Measurements from ENCODE around the gene RGS16.
A peak's percentile ranks its signal among the peaks of the same experiment; 100 is the strongest.

Gene RGS16

GRCh38 chr1:182603646-182604174, 479 bp downstream of the RGS16 start:
- DNase-seq, result peak; percentile 94

GRCh38 chr1:182602935-182603645, 1.1 kb downstream of the RGS16 start:
- DNase-seq, result no peak

GRCh38 chr1:182601913-182602312, 2.3 kb downstream of the RGS16 start:
- DNase-seq, result no peak

GRCh38 chr1:182601416-182601786, 2.8 kb downstream of the RGS16 start:
- DNase-seq, result peak; percentile 95

- DNase-seq, result no peak
These were observed 3.3 kb downstream of the RGS16 start for GRCh38 chr1:182600745-182601415.

- no peak for DNase-seq
These were observed 4.0 kb downstream of the RGS16 start for GRCh38 chr1:182600036-182600713.

GRCh38 chr1:182599339-182599738, 4.8 kb downstream of the RGS16 start:
- no peak for DNase-seq

GRCh38 chr1:182598296-182598695, 5.9 kb downstream of the RGS16 start:
- DNase-seq, result no peak

- no peak for DNase-seq
These were observed 7.3 kb downstream of the RGS16 start for GRCh38 chr1:182596934-182597333.

- peak; percentile 75 for DNase-seq
These were observed 8.4 kb downstream of the RGS16 start for GRCh38 chr1:182595641-182596240.

- no peak for DNase-seq
These were observed 14.3 kb downstream of the RGS16 start for GRCh38 chr1:182589931-182590330.

GRCh38 chr1:182589520-182589919, 14.7 kb downstream of the RGS16 start:
- no peak for DNase-seq

GRCh38 chr1:182588500-182589396, 15.4 kb downstream of the RGS16 start, which contains the start of gene RNASEL:
Gene RNASEL, minus strand, starts transcription at chr1:182589256. Its CDS starts 2,450 bp downstream, at chr1:182586806.
- DNase-seq, result peak; percentile 47

GRCh38 chr1:182587666-182588499, 16.3 kb downstream of the RGS16 start:
- DNase-seq, result no peak

GRCh38 chr1:182587093-182587492, 17.1 kb downstream of the RGS16 start:
- no peak for DNase-seq

GRCh38 chr1:182586380-182586779, 17.8 kb downstream of the RGS16 start:
- no peak for DNase-seq

- DNase-seq, result no peak
These were observed 19.4 kb downstream of the RGS16 start for GRCh38 chr1:182584746-182585145.

GRCh38 chr1:182580736-182581135, 23.5 kb downstream of the RGS16 start:
- DNase-seq, result no peak

GRCh38 chr1:182575540-182576149, 28.5 kb downstream of the RGS16 start:
- DNase-seq, result no peak

- DNase-seq, result no peak
These were observed 30.0 kb downstream of the RGS16 start for GRCh38 chr1:182574156-182574555.

- DNase-seq, result no peak
These were observed 33.6 kb downstream of the RGS16 start for GRCh38 chr1:182570611-182570970.
